Measurements from ENCODE around the gene DBR1.
"Not testable (repeated sequence)": the region's sequence is repeated elsewhere in the genome, so short reads cannot be mapped to it uniquely, and the experiment has no call there.

DBR1 gene

DNA sequence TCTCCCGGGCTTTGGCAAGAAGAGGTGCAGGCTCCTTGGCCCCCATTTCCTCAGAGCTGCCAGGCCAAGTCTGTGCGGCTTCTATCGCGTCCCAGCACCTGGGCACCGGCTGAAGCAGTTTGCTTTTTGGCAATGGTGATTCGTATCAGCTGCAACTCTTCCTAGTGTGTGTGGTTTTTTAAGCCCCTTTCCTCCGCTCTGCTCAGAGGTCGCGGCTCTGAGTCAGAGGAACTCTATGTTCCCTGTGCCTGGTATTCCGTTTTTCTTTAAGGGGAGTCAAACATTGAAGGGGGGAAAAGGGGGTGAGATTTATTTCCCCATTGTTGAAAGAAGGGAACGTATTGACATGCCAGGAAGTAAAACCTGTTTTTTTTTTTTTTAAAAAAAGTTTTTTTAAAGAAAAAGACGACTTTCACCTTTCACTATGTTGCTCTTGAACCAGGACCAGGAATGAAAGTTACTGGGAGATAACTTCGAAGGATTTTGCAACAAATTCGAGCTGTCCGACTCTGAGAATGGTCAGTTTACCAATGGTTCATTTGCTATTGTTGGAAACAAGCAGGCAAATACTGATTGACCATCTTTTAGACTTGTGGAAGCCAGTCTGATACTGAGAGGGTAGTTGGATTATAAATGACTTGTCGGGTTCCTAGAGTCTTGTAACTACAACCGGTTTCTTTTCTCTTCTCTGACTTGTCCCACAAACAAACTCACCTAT lies 13.5 kb upstream of the DBR1 start:
- intact Hi-C loops (cut with DNase I), result loop anchor here (10.0 kb wide), 1 partner anchor 137 kb away; the partner anchor contains the start of gene NME9
- no peak for DNase-seq

DNA sequence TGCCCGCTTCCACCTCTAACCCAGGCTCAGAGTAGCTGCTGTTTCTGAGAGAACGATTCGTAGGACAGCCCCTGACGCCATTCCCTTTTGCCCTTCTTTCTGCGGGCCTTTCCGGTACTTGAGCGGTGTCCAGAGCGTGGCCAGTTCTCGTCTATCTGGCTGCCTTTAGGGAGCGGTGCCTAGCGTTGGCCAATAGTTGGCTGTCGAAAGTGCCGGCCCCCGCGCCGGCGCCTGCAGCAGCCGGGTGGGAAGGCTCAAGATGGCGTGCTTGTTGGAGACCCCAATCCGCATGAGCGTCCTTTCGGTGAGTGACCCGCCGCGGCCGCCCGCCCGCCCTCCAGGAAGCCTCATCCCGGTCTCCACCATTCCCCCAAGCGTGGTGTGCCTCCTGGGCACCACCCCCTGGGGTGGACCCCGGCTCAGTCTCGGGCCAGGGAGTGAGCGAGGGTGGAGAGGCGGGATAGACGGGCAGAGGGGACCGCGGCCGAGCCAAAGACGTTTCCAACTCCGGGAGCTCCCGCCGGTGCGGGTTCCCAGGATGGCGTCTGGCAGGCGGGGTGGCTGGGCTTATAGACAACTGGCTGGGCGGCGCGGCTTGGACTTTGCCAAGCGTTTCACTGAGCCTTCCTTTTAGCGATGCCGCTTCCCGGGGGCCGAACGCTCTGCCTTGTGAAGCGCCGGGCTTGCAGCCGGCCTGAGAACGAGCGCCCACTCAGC lies 12.7 kb upstream of the DBR1 start, which contains the start of gene ARMC8:
Gene ARMC8 (plus strand): TSS at position 6 of the 717 bp plus-strand sequence. CDS start 254 bp downstream, at position 260.
- peak in 35 of 42 donors; percentile 11 to 79 (median 60) for DNase-seq
- intact Hi-C loops (cut with DNase I), result loop anchor here (10.0 kb wide), 1 partner anchor 137 kb away; the partner anchor contains the start of gene NME9

DNA sequence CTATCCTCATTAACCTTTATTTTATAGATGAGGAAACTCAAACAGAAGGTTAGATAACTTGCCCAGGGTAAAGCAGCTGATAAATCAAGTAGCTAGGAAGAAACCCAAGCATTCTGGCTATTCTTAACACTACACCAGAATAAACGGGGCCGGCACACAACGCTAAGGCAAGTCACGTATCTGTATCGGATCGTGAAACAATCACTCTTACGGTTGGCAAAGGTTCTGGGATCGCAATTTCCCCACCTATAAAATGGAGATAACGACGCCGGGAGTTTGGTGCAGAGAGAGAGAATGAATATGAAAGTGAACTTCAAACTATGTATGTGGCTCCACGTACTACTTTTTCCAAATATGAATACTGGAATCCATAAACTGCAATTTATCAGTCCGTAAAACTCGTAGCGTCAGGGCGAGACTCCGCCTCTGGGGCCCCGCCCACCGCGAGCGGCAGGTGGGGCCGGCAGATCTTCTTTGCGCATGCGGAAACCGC lies 12.1 kb upstream of the DBR1 start:
- intact Hi-C loops (cut with DNase I), result loop anchor here (10.0 kb wide), 1 partner anchor 138 kb away; the partner anchor contains the start of gene NME9
- DNase-seq, result peak; percentile 80 to 96 (median 92)

DNA sequence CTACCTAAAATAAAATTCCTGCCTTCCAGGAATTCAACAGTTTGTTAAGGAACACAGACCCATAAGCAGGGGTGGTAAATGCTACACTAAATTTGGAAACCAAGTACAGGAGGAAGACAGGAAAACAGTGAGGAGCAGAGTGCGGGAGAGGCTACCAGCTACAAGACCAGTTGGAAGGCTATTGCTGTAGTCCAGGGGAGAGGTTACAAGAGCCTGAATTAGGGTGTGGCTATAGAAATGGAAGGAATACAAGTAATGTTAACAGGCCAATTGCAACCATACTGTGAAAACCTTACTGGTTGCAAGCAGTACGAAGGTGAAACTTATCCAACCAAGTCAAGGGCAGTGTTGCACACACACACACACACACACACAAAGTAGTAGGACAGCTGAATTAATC lies 11.5 kb upstream of the DBR1 start:
- DNase-seq, result no peak
- intact Hi-C loops (cut with DNase I), result loop anchor here (10.0 kb wide), 1 partner anchor 139 kb away; the partner anchor contains the start of gene NME9

DNA sequence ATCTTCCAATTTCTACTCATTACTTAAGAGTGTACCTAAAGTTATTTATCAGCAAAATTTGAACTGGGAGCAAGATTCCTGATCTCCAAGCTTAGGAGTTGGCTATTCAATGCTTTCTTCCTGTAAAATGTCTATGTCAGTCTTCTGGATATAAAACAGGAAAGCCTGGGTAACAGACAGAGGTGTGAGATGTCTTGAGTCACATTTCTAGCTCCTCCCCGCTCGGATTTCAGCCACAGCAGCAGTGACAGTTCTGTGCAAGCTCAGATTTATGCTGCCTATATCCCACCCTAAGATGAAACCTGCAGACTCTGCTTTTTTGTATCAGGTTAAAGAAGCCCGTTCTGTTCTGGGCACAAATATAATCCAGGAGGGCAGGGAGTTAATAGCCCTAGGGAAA lies 10.3 kb upstream of the DBR1 start:
- intact Hi-C loops (cut with DNase I), result loop anchor here (10.0 kb wide), 1 partner anchor 140 kb away; the partner anchor contains the start of gene NME9

DNA sequence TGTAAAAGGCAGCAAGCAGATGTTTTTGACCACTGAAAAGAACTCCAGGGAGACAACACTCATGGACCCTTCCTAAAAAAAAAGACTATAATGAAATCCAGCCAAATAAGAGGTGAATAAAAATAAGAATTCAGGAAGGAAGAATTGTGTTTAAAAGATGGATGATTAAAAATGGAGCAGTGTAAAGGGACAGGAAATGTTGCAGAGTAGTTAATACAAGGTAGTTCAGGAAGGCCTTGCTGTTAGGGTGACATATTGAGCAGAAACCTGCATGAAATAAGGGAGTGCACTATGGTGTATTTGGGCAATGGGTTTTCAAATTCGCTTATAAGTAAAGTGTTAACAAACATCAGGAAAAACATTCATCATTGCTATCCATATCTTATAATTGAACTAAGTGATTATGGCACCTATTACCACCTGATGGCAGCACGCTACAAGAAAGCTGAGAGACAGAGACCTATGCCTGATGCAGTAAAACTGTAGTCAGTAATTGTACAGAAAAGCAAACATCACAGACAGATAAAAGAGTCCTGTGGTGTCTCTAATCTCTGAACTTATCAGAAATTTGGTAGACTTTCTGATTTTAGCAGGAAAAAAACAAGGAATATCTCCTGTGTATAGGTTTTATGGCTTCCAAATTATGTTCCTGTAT lies 5.8 kb upstream of the DBR1 start:
- intact Hi-C loops (cut with DNase I), result loop anchor here (10.0 kb wide), 1 partner anchor 144 kb away; the partner anchor contains the start of gene NME9

More for the DNA sequence above, 10.3 kb upstream of the DBR1 start:
- DNase-seq, result no peak

DNA sequence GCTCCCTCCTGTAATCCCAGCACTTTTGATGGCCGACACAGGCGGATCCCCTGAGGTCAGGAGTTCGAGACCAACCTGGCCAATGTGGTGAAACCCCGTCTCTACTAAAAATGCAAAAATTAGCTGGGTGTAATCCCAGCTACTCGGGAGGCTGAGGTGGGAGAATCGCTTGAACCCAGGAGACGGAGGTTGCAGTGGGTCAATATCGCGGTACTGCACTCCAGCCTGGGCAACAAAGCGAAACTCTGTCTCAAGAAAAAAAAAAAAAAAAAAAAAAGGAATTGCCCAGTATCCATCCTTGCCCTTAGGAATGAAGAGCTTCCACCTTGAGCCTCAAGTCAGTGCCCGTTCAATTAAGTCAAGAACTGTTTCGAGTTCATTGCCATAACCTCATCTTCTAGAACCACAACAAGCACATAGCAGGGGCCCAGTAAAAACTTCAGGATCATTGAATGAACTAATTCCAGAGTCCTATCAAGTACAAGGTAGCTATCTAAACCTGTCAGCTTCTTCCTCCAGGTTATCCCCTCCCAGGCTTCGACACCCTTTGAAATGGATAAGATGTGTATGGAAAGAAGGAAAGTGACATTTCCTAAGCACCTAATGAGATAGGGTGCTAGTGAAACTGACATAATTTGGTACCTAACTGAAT lies 826 bp downstream of the DBR1 start:
- no peak for DNase-seq
- intact Hi-C loops (cut with DNase I), result no loop called here

More for the DNA sequence above, 5.8 kb upstream of the DBR1 start:
- peak in 26 of 42 donors; percentile 19 to 77 (median 46) for DNase-seq

DNA sequence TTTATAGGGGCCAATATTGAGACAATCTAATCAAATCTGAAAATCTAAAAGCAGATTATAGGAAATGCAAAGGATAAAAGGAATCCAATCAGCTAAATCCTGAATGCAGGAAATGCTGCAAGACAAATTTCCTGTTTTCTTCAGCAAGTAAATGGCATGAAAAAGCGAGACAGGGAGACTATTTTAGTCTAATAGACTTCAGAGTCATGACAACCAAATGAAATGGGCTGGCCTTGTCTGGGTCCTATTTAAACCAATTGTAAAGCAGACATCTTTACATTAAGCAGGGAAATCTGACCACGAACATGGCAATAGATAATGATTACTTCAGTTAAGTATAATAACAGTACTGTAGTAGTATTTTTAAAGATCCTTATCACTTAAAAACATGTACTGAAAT lies 2.1 kb downstream of the DBR1 start:
- intact Hi-C loops (cut with DNase I), result no loop called here
- no peak for DNase-seq

DNA sequence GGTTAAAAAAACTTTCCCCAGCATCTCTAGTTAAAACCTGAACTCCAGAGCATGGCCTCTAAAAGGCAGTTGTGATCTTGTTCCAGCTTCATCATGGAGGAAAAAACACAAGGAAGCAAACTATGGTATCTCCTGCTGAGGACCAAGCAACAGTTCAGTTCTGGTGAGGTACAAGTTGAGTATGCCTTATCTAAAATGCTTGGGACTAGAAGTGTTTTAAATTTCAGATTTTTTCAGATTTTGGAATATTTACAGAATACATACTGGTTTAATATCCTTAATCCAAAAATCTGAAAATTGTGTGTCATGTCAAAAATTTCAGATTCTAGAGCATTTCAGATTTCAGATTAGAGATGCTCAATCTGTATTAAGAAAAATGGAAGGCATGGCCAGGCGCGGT lies 9.7 kb downstream of the DBR1 start:
- no peak for DNase-seq
- intact Hi-C loops (cut with DNase I), result no loop called here

DNA sequence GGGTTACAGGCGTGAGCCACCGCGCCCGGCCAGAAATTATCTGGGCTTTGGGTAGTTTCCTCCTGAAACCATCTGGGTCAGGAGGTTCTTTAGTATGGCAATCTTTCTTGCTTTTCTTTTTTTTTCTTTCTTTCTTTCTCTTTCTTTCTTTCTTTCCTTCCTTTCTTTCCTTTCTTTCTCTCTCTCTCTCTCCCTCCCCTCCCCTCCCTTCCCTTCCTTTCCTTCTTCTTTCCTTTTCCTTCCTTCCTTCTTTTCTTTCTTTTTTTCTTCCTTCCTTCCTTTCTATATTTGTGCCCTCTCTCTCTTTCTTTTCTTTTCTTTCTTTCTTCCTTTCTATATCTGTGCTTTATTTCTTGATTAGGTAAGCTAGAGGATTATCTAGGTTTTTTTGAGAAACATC lies 17.0 kb downstream of the DBR1 start:
- no peak for DNase-seq
- intact Hi-C loops (cut with DNase I), result no loop called here

DNA sequence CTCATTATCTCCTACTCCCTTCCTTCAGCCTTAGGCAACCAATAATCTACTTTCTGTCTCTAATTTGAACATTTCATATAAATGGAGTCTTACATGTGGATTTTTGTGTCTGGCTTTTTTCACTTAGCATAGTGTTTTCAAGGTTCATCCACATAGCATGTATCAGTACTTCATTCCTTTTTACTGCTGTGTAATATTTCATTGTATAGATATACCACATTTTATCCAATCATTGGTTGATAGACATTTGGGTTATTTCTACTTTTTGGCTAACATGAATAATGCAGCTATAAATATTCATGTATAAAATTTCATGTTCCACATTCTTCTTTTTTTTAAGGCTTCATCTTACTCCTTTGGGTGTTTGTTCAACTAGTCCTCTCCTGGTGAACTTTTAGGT lies 20.2 kb downstream of the DBR1 start:
- no peak for DNase-seq
- intact Hi-C loops (cut with DNase I), result no loop called here

DNA sequence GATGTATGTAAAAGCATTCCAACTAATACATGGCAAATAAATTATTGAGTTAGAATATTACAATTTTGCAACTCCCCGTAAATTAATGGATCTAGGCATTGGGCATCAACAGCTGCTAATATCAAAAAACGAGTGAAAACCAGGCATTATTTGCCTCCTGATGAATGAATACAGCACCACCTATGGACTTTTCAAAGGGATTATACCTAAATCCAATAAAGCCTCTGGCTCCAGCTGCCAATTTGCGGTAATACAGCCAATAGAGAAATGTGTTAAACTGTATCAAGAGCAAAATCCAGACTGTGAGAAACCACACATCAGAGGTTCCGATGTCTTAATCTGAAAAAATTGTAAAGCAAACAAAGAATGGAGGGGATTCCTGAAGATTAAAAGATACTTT lies 26.2 kb downstream of the DBR1 start:
- DNase-seq, result no peak
- intact Hi-C loops (cut with DNase I), result no loop called here

DNA sequence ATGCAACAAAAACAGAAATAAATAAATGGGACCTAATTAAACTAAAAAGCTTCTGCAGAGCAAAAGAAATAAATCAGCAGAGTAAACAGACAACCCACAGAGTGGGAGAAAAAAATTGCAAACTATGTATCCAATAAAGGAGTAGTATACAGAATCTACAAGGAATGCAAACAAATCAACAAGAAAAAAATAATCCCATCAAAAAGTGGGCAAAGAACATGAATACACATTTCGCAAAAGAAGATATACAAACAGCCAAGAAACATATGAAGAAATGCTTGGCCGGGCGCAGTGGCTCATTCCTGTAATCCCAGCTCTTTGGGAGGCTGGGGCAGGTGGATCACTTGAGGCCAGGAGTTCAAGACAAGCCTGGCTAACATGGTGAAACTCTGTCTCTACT lies 32.5 kb downstream of the DBR1 start:
- DNase-seq; intact Hi-C loops (cut with DNase I): not testable (repeated sequence)

DNA sequence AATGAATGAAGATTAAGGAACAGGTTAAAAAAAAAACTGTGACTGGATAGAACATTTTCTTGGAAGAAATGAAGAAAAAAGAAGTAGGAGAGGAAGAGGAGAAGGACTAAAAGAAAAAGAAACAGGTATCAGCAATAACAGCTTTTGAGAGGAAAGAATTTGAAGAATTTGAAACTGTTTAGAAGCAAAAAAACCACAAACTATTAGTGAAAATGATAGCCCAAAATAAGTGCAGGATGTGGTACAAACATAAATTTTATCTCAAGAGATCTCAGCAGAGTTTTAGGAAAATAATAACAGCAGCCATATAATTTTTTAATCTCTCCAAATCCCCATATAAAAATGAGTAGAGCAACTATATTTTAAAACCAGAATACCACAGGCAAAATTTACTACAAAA lies 33.8 kb downstream of the DBR1 start:
- DNase-seq, result no peak
- intact Hi-C loops (cut with DNase I), result no loop called here

DNA sequence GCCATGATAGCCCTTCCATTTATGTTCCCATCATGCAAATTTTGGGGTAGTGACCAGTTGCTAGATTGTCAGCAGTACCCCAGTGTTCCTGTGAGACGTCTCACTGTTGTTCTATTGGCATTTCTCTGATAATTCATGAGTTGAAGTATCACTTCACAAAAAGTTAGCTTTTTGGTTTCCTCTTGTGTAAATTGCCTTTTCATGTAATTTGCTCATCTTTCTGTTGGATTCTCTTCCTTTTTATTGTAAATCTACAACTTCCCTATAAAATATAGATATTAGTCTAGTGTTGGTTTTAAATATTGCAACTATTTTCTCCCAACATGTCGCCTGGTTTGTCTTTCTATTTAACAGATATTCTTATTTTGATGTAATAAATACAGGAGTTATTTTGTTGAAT lies 35.0 kb downstream of the DBR1 start:
- no peak for DNase-seq
- intact Hi-C loops (cut with DNase I), result no loop called here

DNA sequence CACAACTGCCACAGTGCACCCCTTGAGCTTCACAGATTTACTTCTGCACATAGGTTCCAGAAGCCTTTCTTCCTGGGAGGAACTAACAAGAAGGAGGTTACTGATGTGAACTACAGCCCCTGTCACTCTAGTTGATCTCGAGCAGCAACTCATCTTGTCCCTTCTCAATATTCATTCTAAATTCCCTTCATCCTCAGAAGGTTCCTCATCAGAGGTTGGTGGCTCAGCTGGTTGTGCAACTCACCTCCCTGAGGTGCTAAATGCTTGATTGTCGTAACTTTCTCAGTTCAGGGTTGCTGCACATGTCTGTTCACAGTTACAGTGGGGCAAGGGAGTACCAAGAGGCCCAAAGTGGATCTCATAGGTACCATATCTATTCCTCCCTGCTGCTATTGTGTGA lies 36.9 kb downstream of the DBR1 start:
- DNase-seq, result no peak
- intact Hi-C loops (cut with DNase I), result no loop called here

DNA sequence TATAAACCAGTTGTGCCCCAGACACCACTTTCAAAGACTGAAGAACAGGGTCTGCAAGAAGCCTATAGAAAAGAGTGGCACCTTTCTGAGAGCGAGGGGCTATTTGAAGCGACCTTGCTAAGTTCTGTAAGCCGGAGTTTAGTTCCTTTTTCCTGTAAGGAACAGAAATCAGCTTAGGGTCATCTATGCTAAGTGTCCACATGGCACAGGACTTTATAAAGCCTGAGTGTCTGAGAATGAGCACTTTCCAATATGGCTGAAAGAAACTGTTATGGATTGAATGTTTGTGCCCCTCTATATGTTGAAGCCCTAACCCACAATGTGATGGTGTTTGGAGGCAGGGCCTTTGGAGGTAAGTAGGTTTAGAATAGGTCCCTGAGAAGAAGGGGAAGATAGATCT lies 38.5 kb downstream of the DBR1 start:
- intact Hi-C loops (cut with DNase I), result no loop called here
- no peak for DNase-seq

DNA sequence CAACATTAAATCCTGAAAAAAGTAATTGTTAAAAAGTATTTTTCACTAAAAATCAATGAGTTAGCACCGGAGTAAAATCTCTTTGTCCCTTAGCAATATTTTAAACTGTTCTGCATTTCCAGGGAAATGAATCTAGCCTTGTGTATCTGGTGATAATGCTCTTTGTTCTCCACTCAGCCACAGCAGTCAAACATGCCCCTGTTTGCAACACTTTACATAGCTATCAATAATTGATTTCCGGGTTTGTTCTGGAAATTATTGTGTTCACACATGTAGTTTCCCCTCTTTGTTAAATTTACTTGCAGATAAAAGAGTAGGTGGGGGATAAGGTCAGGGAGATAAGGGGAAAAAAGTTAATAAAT lies 38.9 kb downstream of the DBR1 start:
- intact Hi-C loops (cut with DNase I), result no loop called here

DNA sequence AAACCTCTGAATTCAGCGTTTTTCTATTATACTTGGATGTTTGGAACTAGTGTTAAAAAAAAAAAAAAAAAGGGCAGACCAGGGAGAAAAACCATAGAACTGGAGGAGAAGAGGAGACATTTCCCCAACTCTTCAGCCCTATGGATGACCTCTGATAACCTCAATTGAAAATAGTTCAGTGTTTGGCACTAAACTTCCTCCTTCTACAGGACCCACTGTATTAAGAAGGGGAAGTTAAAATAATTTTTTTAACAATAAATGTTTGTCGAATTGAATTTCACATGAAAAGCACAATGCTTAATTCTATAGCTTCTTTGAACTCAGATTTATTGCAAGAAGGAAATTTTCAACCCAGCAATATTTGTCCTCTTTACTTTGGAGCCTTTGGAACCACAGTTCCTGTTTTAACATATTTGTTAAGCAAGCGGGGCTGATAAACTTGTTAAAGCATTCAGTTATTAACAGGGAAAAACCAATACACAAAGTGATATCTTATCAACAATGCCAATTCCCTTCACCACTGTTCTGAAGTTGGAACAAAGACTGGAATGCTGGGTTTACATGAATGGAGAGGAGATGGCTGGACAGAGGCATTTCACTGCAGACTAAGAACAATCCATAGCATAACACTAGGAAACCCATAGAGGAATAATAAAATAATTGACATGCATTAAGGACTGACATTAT lies 39.4 kb downstream of the DBR1 start:
- intact Hi-C loops (cut with DNase I), result no loop called here
- DNase-seq, result no peak

More for the DNA sequence above, 38.9 kb downstream of the DBR1 start:
- DNase-seq, result no peak
